ENCODE data around the gene MAGI1. TPM values are rescaled to one million over a fixed set of nuclear protein-coding genes. Genes with fewer than 3 reads are reported as not detected.

Gene MAGI1
- total RNA-seq, 2 experiments from 2014 or later = not detected

- intact Hi-C loops (cut with micrococcal nuclease) = no loop called here
- DNase-seq = no peak
- Mint-ChIP-seq H3K4me1 (ENCODE audit: low read depth) (no peaks in the 10 kb centered on the region), H3K27me3 (ENCODE audit: low read depth) (no peaks in the 10 kb centered on the region), H3K4me3 (no peak overlapping the region), H3K27ac (no peak overlapping the region), H3K9me3 (peaks cover 3% of the 10 kb centered on the region), H3K36me3 (ENCODE audit: low read depth) (no peaks in the 10 kb centered on the region)
- CTCF ChIA-PET = no interaction called here
These were observed 630.1 kb downstream of the MAGI1 start for GRCh38 chr3:65408531-65409175.

GRCh38 chr3:65406470-65406869 lies 632.2 kb downstream of the MAGI1 start:
- DNase-seq = no peak
- Mint-ChIP-seq H3K27ac (no peak overlapping the region), H3K4me3 (no peak overlapping the region), H3K9me3 (no peaks in the 10 kb centered on the region), H3K27me3 (ENCODE audit: low read depth) (peaks cover 1% of the 10 kb centered on the region), H3K4me1 (ENCODE audit: low read depth) (no peaks in the 10 kb centered on the region), H3K36me3 (ENCODE audit: low read depth) (no peaks in the 10 kb centered on the region)
- CTCF ChIA-PET = no interaction called here
- intact Hi-C loops (cut with micrococcal nuclease) = no loop called here

- Mint-ChIP-seq H3K4me1 (ENCODE audit: low read depth) (no peaks in the 10 kb centered on the region), H3K9me3 (no peaks in the 10 kb centered on the region), H3K36me3 (ENCODE audit: low read depth) (no peaks in the 10 kb centered on the region), H3K27ac (no peak overlapping the region), H3K4me3 (no peak overlapping the region), H3K27me3 (ENCODE audit: low read depth) (peaks cover 1% of the 10 kb centered on the region)
- CTCF ChIA-PET = no interaction called here
- no peak for DNase-seq
- intact Hi-C loops (cut with micrococcal nuclease) = no loop called here
These were observed 636.1 kb downstream of the MAGI1 start for GRCh38 chr3:65402597-65402996.

- no peaks in the 10 kb centered on the region for H3K4me1 Mint-ChIP-seq (ENCODE audit: low read depth)
- H3K9me3 Mint-ChIP-seq = no peaks in the 10 kb centered on the region
- H3K4me3 Mint-ChIP-seq = no peak overlapping the region
- H3K27me3 Mint-ChIP-seq (ENCODE audit: low read depth) = peaks cover 1% of the 10 kb centered on the region
- no peak overlapping the region for H3K27ac Mint-ChIP-seq
- H3K36me3 Mint-ChIP-seq (ENCODE audit: low read depth) = no peaks in the 10 kb centered on the region
- intact Hi-C loops (cut with micrococcal nuclease) = no loop called here
- DNase-seq = no peak
- CTCF ChIA-PET = no interaction called here
These were observed 637.1 kb downstream of the MAGI1 start for GRCh38 chr3:65401359-65402305.

- no peak for DNase-seq
- intact Hi-C loops (cut with micrococcal nuclease) = no loop called here
- CTCF ChIA-PET = no interaction called here
- no peak overlapping the region for H3K27ac Mint-ChIP-seq
- H3K9me3 Mint-ChIP-seq = no peaks in the 10 kb centered on the region
- no peaks in the 10 kb centered on the region for H3K4me1 Mint-ChIP-seq (ENCODE audit: low read depth)
- no peak overlapping the region for H3K4me3 Mint-ChIP-seq
- peaks cover 1% of the 10 kb centered on the region for H3K27me3 Mint-ChIP-seq (ENCODE audit: low read depth)
- no peaks in the 10 kb centered on the region for H3K36me3 Mint-ChIP-seq (ENCODE audit: low read depth)
These were observed 637.8 kb downstream of the MAGI1 start for GRCh38 chr3:65400899-65401298.

GRCh38 chr3:65398953-65399352 lies 639.8 kb downstream of the MAGI1 start:
- H3K36me3 Mint-ChIP-seq (ENCODE audit: low read depth) = no peaks in the 10 kb centered on the region
- CTCF ChIA-PET = no interaction called here
- no peak overlapping the region for H3K27ac Mint-ChIP-seq
- no peak overlapping the region for H3K4me3 Mint-ChIP-seq
- H3K9me3 Mint-ChIP-seq = no peaks in the 10 kb centered on the region
- no peaks in the 10 kb centered on the region for H3K4me1 Mint-ChIP-seq (ENCODE audit: low read depth)
- intact Hi-C loops (cut with micrococcal nuclease) = no loop called here
- peaks cover 3% of the 10 kb centered on the region for H3K27me3 Mint-ChIP-seq (ENCODE audit: low read depth)
- no peak for DNase-seq

- no peak overlapping the region for H3K27ac Mint-ChIP-seq
These were observed 642.6 kb downstream of the MAGI1 start for GRCh38 chr3:65396078-65396477.

GRCh38 chr3:65391068-65391467 lies 647.6 kb downstream of the MAGI1 start:
- no peak overlapping the region for H3K27ac Mint-ChIP-seq
- peaks cover 2% of the 10 kb centered on the region for H3K27me3 Mint-ChIP-seq (ENCODE audit: low read depth)
- CTCF ChIA-PET = no interaction called here
- H3K4me1 Mint-ChIP-seq (ENCODE audit: low read depth) = no peaks in the 10 kb centered on the region
- peaks cover 5% of the 10 kb centered on the region for H3K9me3 Mint-ChIP-seq
- no peak for DNase-seq
- intact Hi-C loops (cut with micrococcal nuclease) = no loop called here
- H3K36me3 Mint-ChIP-seq (ENCODE audit: low read depth) = no peaks in the 10 kb centered on the region
- H3K4me3 Mint-ChIP-seq = no peak overlapping the region

More at GRCh38 chr3:65396078-65396477, 642.6 kb downstream of the MAGI1 start:
- no peaks in the 10 kb centered on the region for H3K36me3 Mint-ChIP-seq (ENCODE audit: low read depth)
- no peak for DNase-seq
- H3K4me1 Mint-ChIP-seq (ENCODE audit: low read depth) = no peaks in the 10 kb centered on the region
- intact Hi-C loops (cut with micrococcal nuclease) = no loop called here
- CTCF ChIA-PET = no interaction called here
- H3K4me3 Mint-ChIP-seq = no peak overlapping the region
- peaks cover 2% of the 10 kb centered on the region for H3K9me3 Mint-ChIP-seq
- H3K27me3 Mint-ChIP-seq (ENCODE audit: low read depth) = peaks cover 2% of the 10 kb centered on the region

- Mint-ChIP-seq H3K4me3 (no peak overlapping the region), H3K27me3 (ENCODE audit: low read depth) (no peaks in the 10 kb centered on the region), H3K9me3 (peaks cover 3% of the 10 kb centered on the region), H3K36me3 (ENCODE audit: low read depth) (no peaks in the 10 kb centered on the region), H3K27ac (no peak overlapping the region), H3K4me1 (ENCODE audit: low read depth) (no peaks in the 10 kb centered on the region)
- CTCF ChIA-PET = no interaction called here
- intact Hi-C loops (cut with micrococcal nuclease) = no loop called here
- DNase-seq = no peak
These were observed 652.9 kb downstream of the MAGI1 start for GRCh38 chr3:65385805-65386204.

GRCh38 chr3:65381496-65382010 lies 657.2 kb downstream of the MAGI1 start:
- Mint-ChIP-seq H3K36me3 (ENCODE audit: low read depth) (no peaks in the 10 kb centered on the region), H3K27me3 (ENCODE audit: low read depth) (no peaks in the 10 kb centered on the region), H3K4me3 (no peak overlapping the region), H3K9me3 (no peaks in the 10 kb centered on the region), H3K27ac (no peak overlapping the region), H3K4me1 (ENCODE audit: low read depth) (no peaks in the 10 kb centered on the region)
- intact Hi-C loops (cut with micrococcal nuclease) = no loop called here
- DNase-seq = no peak
- CTCF ChIA-PET = no interaction called here

- DNase-seq = no peak
- CTCF ChIA-PET = no interaction called here
- no peaks in the 10 kb centered on the region for H3K27me3 Mint-ChIP-seq (ENCODE audit: low read depth)
- no peaks in the 10 kb centered on the region for H3K36me3 Mint-ChIP-seq (ENCODE audit: low read depth)
- H3K27ac Mint-ChIP-seq = no peak overlapping the region
- no peaks in the 10 kb centered on the region for H3K4me1 Mint-ChIP-seq (ENCODE audit: low read depth)
- intact Hi-C loops (cut with micrococcal nuclease) = no loop called here
- no peaks in the 10 kb centered on the region for H3K9me3 Mint-ChIP-seq
- H3K4me3 Mint-ChIP-seq = no peak overlapping the region
These were observed 659.5 kb downstream of the MAGI1 start for GRCh38 chr3:65379223-65379622.

GRCh38 chr3:65377637-65378036 lies 661.1 kb downstream of the MAGI1 start:
- intact Hi-C loops (cut with micrococcal nuclease) = no loop called here
- no peak for DNase-seq
- Mint-ChIP-seq H3K9me3 (no peaks in the 10 kb centered on the region), H3K36me3 (ENCODE audit: low read depth) (no peaks in the 10 kb centered on the region), H3K27ac (no peak overlapping the region), H3K27me3 (ENCODE audit: low read depth) (no peaks in the 10 kb centered on the region), H3K4me3 (no peak overlapping the region), H3K4me1 (ENCODE audit: low read depth) (no peaks in the 10 kb centered on the region)
- CTCF ChIA-PET = no interaction called here

- Mint-ChIP-seq H3K36me3 (ENCODE audit: low read depth) (no peaks in the 10 kb centered on the region), H3K27me3 (ENCODE audit: low read depth) (no peaks in the 10 kb centered on the region), H3K9me3 (peaks cover 5% of the 10 kb centered on the region), H3K4me1 (ENCODE audit: low read depth) (no peaks in the 10 kb centered on the region), H3K27ac (no peak overlapping the region), H3K4me3 (no peak overlapping the region)
- no peak for DNase-seq
- intact Hi-C loops (cut with micrococcal nuclease) = no loop called here
- CTCF ChIA-PET = no interaction called here
These were observed 662.3 kb downstream of the MAGI1 start for GRCh38 chr3:65376426-65376825.
